K562 (cell line): Measurements from ENCODE around the gene AKAP13. TPM values are rescaled to one million over a fixed set of nuclear protein-coding genes. Genes with fewer than 3 reads are reported as not detected.

ENCODE experiments used
- ATAC-seq: fragments of 200-7000 bp; cut with Tn5 transposase; 3 replicates; pipeline ENCODE4 v1.9.1; 2020; ENCODE audit warnings: moderate library complexity
- BruUV-seq: library from RNA; stranded (reverse); fragments of 400-500 nt; replicated peaks from 2 replicates; lab custom pipeline; 2021; lab: Mats Ljungman, UMichigan
- CTCF ChIA-PET: fragments of 300-600 bp; formaldehyde crosslinking; extraction: SDS; loops from one replicate; lab custom pipeline; 2021; ENCODE audit warnings: low intra/inter-chr PET ratio; lab: Yijun Ruan, JAX
- POLR2A ChIA-PET: fragments of 300-600, 350-650 bp; sonication (Branson Sonifier 250); formaldehyde crosslinking; extraction: SDS; loops from one replicate; lab custom pipeline; 2021; ENCODE audit warnings: antibody characterized with exemption, inconsistent platforms; lab: Yijun Ruan, JAX
- DNase-seq, 4 experiments: peaks; one replicate each; pipeline versions ENCODE4 v3.0.0 to v3.0.0-alpha.2; 2011 to 2018; ENCODE audit warnings: low spot score in 3 of 4, mixed read lengths in 3 of 4; ENCODE audit errors: extremely low read depth in 1 of 4
- FAIRE-seq: peaks from 2 replicates; lab custom pipeline; 2011; peaks lifted over from hg19 to GRCh38; lab: Jason Lieb, UNC
- H2AFZ ChIP-seq: 2 replicates; pipeline ENCODE4 v1.6.0; 2011; ENCODE audit warnings: low read depth, low read length, control low read depth, inconsistent platforms
- H3K27ac ChIP-seq: fragments of 200-600 bp; 3 replicates; pipeline ENCODE4 v1.8.0; 2011; ENCODE audit warnings: low read depth, mild to moderate bottlenecking, control low read depth, inconsistent platforms, low read length, moderate library complexity, mixed read lengths; ENCODE audit errors: extremely low read depth
- H3K27me3 ChIP-seq, 2 experiments: fragments of 300-600 bp in 1 of 2; 2 replicates in 1 of 2; 3 replicates in 1 of 2; pipeline versions ENCODE4 v1.6.0 to v1.8.0; 2011; ENCODE audit warnings: inconsistent platforms in 2 of 2, low read length in 2 of 2, mild to moderate bottlenecking in 1 of 2, mixed read lengths in 1 of 2, moderate library complexity in 1 of 2; ENCODE audit not compliant: control insufficient read depth in 2 of 2, insufficient read depth in 2 of 2
- H3K36me3 ChIP-seq: fragments of 300-600 bp; 3 replicates; pipeline ENCODE4 v1.8.0; 2011; ENCODE audit warnings: mild to moderate bottlenecking, low read length, inconsistent platforms; ENCODE audit not compliant: control insufficient read depth, insufficient read depth
- H3K4me1 ChIP-seq, 2 experiments: fragments of 200-600 bp in 1 of 2; replicated peaks in 1 of 2; 2 replicates in 1 of 2; 3 replicates in 1 of 2; pipeline versions ENCODE4 v1.5.1 to v1.8.0; 2011; ENCODE audit warnings: inconsistent platforms in 2 of 2, low read length in 2 of 2, mild to moderate bottlenecking in 1 of 2, mixed read lengths in 1 of 2, moderate library complexity in 1 of 2; ENCODE audit not compliant: control insufficient read depth in 2 of 2, insufficient read depth in 2 of 2
- H3K4me2 ChIP-seq: 2 replicates; pipeline ENCODE4 v1.6.1; 2011; ENCODE audit warnings: low read length, control low read depth, inconsistent platforms, mixed read lengths; ENCODE audit not compliant: insufficient read depth
- H3K4me3 ChIP-seq: fragments of 200-600 bp; sonication (generic), shearing (Covaris generic); 2 replicates; pipeline ENCODE4 v1.5.1; 2016; ENCODE audit warnings: control low read depth, inconsistent platforms
- H3K79me2 ChIP-seq: fragments of 200-600 bp; 3 replicates; pipeline ENCODE4 v1.8.0; 2011; ENCODE audit warnings: low read length, inconsistent platforms; ENCODE audit not compliant: control insufficient read depth, insufficient read depth
- H3K9ac ChIP-seq, 2 experiments: 2 replicates each; pipeline versions ENCODE4 v1.6.0 to v1.6.1; 2011; ENCODE audit warnings: low read depth in 2 of 2, low read length in 2 of 2, control low read depth in 1 of 2, inconsistent platforms in 1 of 2, mild to moderate bottlenecking in 1 of 2, mixed read lengths in 1 of 2; ENCODE audit not compliant: insufficient read depth in 1 of 2
- H3K9me1 ChIP-seq: one replicate; pipeline ENCODE4 v1.6.0; 2011; ENCODE audit warnings: inconsistent platforms, mild to moderate bottlenecking, low read length, moderate library complexity; ENCODE audit not compliant: control insufficient read depth, insufficient read depth
- H3K9me3 ChIP-seq: replicated peaks from 2 replicates; pipeline ENCODE4 v1.5.1; 2011; ENCODE audit warnings: low read depth, low read length, inconsistent platforms; ENCODE audit not compliant: control insufficient read depth, insufficient read depth
- H4K20me1 ChIP-seq: replicated peaks from 2 replicates; pipeline ENCODE4 v1.6.1; 2011; ENCODE audit warnings: low read length, inconsistent platforms, mixed read lengths; ENCODE audit not compliant: control insufficient read depth, insufficient read depth
- C11orf30 ChIP-seq: fragments of 450-650 bp; IDR thresholded peaks from 2 replicates; pipeline ENCODE4 v1.6.1; 2016; ENCODE audit warnings: low read depth, mild to moderate bottlenecking
- CBX8 ChIP-seq: fragments of 200-600 bp; sonication (generic); IDR thresholded peaks from 2 replicates; pipeline ENCODE4 v1.6.1; 2012; ENCODE audit warnings: borderline replicate concordance, mixed run types, low read depth, mild to moderate bottlenecking, moderate library complexity, mixed read lengths, low read length, control low read depth, inconsistent platforms; ENCODE audit not compliant: poor library complexity, severe bottlenecking; ENCODE audit errors: extremely low read depth
- MYC ChIP-seq, 2 experiments: fragments of 250-450 bp in 1 of 2; sonication (Bioruptor Pico) in 1 of 2; IDR thresholded peaks; 2 replicates each; pipeline versions ENCODE4 v1.5.1 to v1.6.1; 2012 to 2021; ENCODE audit warnings: low read depth in 2 of 2, borderline replicate concordance in 1 of 2, improper control_type of control experiment in 1 of 2, low read length in 1 of 2, mild to moderate bottlenecking in 1 of 2, moderate library complexity in 1 of 2
- NFXL1 ChIP-seq: fragments of 450-650 bp; formaldehyde crosslinking; IDR thresholded peaks from 2 replicates; pipeline ENCODE4 v1.4.0; 2021; ENCODE audit warnings: mild to moderate bottlenecking
- NR1H2 ChIP-seq: sonication (generic); formaldehyde crosslinking; IDR thresholded peaks from 2 replicates; pipeline ENCODE4 v1.4.0; 2020; ENCODE audit warnings: mild to moderate bottlenecking, missing genetic modification reagents
- SMARCB1 ChIP-seq: IDR thresholded peaks from 2 replicates; pipeline ENCODE4 v1.6.1; 2011; ENCODE audit warnings: improper control_type of control experiment, low read depth; ENCODE audit not compliant: insufficient read length
- TCF7L2 ChIP-seq: fragments of 150-350 bp; IDR thresholded peaks from 2 replicates; pipeline ENCODE4 v1.6.1; 2016; ENCODE audit warnings: low read depth, mild to moderate bottlenecking, low read length, moderate library complexity
- ZBTB1 ChIP-seq: sonication (generic); formaldehyde crosslinking; IDR thresholded peaks from 2 replicates; pipeline ENCODE4 v1.8.1; 2023; ENCODE audit warnings: missing genetic modification reagents, low read depth, mild to moderate bottlenecking, borderline replicate concordance
- ZNF445 ChIP-seq: fragments of 250-450 bp; sonication (Bioruptor Pico); IDR thresholded peaks from 2 replicates; pipeline ENCODE4 v1.4.0; 2020; ENCODE audit warnings: low read depth, mild to moderate bottlenecking, moderate library complexity
- WGBS: fragments of 100-300 bp; shearing (Covaris generic); methylation state at CpG from one replicate; pipeline ENCODE4 v1.1.6; 2016; ENCODE audit warnings: low coverage, mixed read lengths; ENCODE audit not compliant: insufficient coverage; ENCODE audit errors: missing lambda C conversion rate; 5-methylcytosine and 5-hydroxymethylcytosine counted together
- in situ Hi-C: fragments of 300-500 bp; cut with MboI; formaldehyde crosslinking; loops from 4 replicates; pipeline ENCODE4 v1.15.0; 2018; ENCODE audit warnings: inconsistent platforms, mixed read lengths
- intact Hi-C: fragments of 100-400 bp; cut with micrococcal nuclease; formaldehyde crosslinking; loops from 2 replicates; pipeline ENCODE4 v1.14.2; 2022
- polyA plus RNA-seq, 8 experiments: library from polyadenylated mRNA; depleted of rRNA in 4 of 8; stranded (reverse) in 5 of 8; unstranded in 3 of 8; fragments of >200 nt; fragmentation: Nextera tagmentation in 2 of 8; fragmentation: Illumina TruSeq in 1 of 8; extraction: Ambion mirVana in 2 of 8; extraction: Trizol in 1 of 8; gene quantifications; 2 replicates each; pipeline versions ENCODE4 v1.2.1 to v1.2.3, GENCODE V29; 2011 to 2014; ENCODE audit warnings: inconsistent platforms in 1 of 8, missing spikeins in 1 of 8
- total RNA-seq, 7 experiments: library from RNA; depleted of rRNA in 6 of 7; stranded (reverse); fragments of >200 nt in 6 of 7; fragmentation: Illumina TruSeq in 2 of 7; extraction: Trizol in 2 of 7; gene quantifications; 2 replicates each; pipeline versions ENCODE4 v1.2.1 to v1.2.3, GENCODE V29; 2011 to 2021; ENCODE audit warnings: low replicate concordance in 1 of 7

AKAP13 gene
- total and polyA plus RNA-seq, 9 of the 15 experiments (the other 6 are each of a cell fraction or from before 2014, with no cell fraction given) = 0.03 to 1.7 (median 0.42) TPM

- ATAC-seq = no peak
- no peak for FAIRE-seq
- no peaks in the 10 kb centered on the region for H3K9me3 ChIP-seq
- no peaks in the 10 kb centered on the region for H3K79me2 ChIP-seq
- peaks cover 0 to 6% of the 10 kb centered on the region in 2 experiments; a peak in 2 of 5 replicates for H3K4me1 ChIP-seq
- no peak overlapping the region for H3K4me2 ChIP-seq
- no peak overlapping the region for H2AFZ ChIP-seq
- peaks cover 8 to 50% of the 10 kb centered on the region in 2 experiments; a peak in 4 of 5 replicates for H3K27me3 ChIP-seq
- 0% methylated on average over 6 of the region's 7 CpGs for WGBS
- H3K9ac ChIP-seq = no peak overlapping the region
- no peaks in the 10 kb centered on the region for H3K36me3 ChIP-seq
- H3K27ac ChIP-seq = no peak overlapping the region
- intact Hi-C loops = no loop called here
- ChIA-PET CTCF (no interaction called here), POLR2A (interaction anchor here (1.6 kb wide), 1 partner anchor 11 kb away, joined by 7 read pairs; no protein-coding TSS in a partner anchor)
- TF ChIP-seq NFXL1 (CRISPR knock-in tag) = no peak
- no peak for TF ChIP-seq TCF7L2
- TF ChIP-seq NR1H2 (CRISPR knock-in tag) = no peak
- no peak for TF ChIP-seq SMARCB1
- TF ChIP-seq MYC (IDR thresholded peaks at IDR 0.05; ENCODE audit: low read depth, low read length) = no peak
- no peak for TF ChIP-seq MYC (CRISPR knock-in tag; IDR thresholded peaks at IDR 0.05; ENCODE audit: borderline replicate concordance, low read depth)
- TF ChIP-seq CBX8 = no peak
- TF ChIP-seq ZBTB1 (CRISPR knock-in tag) = no peak
- TF ChIP-seq ZNF445 = no peak
- no peak for TF ChIP-seq C11orf30
- BruUV-seq = no TSS peak
- in situ Hi-C loops = no loop called here
- no peak overlapping the region for H3K4me3 ChIP-seq
- 0 out of 2 replicates have a peak, but pooled peaks cover 10% of the 10 kb centered on the region for H4K20me1 ChIP-seq
- no peaks in the 10 kb centered on the region for H3K9me1 ChIP-seq
- DNase-seq = no peak
These were observed 409.1 kb downstream of the AKAP13 start for GRCh38 chr15:85789496-85789875.
